ENCODE measurements around the gene PEMT. TPM values are rescaled to one million over a fixed set of nuclear protein-coding genes. Genes with fewer than 3 reads are reported as not detected.

Gene PEMT
- total and polyA plus RNA-seq, 2 of the 4 experiments (the other 2 are of a cell fraction), result 23.3 to 49.5 TPM

DNA sequence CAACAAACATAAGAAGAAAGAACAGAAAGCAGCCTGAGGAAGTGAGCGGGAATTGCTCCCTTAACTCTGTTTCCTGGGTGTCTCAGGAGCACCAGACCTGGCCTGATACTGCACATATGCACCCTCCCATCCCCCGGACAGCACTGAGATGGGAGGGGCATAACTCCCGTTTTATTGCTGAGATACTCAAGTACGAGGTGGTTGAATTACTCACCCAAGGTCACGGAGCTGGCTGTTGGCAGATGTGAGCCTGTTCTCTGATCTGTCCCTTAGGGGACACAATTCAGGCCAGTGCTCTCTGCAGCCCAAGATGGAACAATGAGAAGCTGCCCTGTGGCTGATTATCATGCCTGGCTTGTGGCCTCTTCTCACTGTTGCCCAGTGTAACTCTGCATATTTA lies 123.8 kb downstream of the PEMT start:
- ATAC-seq (ENCODE audit: low read depth), result no peak

More for the DNA sequence above, 123.8 kb downstream of the PEMT start:
- H3K4ac ChIP-seq (ENCODE audit: low read depth, low read length), result no peak overlapping the region
- H3K79me1 ChIP-seq (ENCODE audit: low read depth in 1 of 2, low read length in 2 of 2), result no peaks in the 10 kb centered on the region
- peaks cover 52% of the 10 kb centered on the region for H3K27me3 ChIP-seq (ENCODE audit: control insufficient read depth, insufficient read depth, low read length)
- no peak overlapping the region for H4K91ac ChIP-seq (ENCODE audit: insufficient read depth, low read depth, low read length)
- no peak overlapping the region for H2BK20ac ChIP-seq (ENCODE audit: low read depth, low read length)
- H4K5ac ChIP-seq (ENCODE audit: low read depth, low read length), result no peak overlapping the region
- POLR2A ChIA-PET (ENCODE audit: unreplicated experiment), result no interaction called here
- H2AK5ac ChIP-seq (ENCODE audit: low read depth, low read length), result no peak overlapping the region
- H2BK15ac ChIP-seq (ENCODE audit: low read depth, low read length), result no peak overlapping the region
- no peak overlapping the region for H2BK5ac ChIP-seq (ENCODE audit: low read depth, low read length, poor library complexity, severe bottlenecking)
- H4K8ac ChIP-seq (ENCODE audit: low read depth in 2 of 2, low read length in 2 of 2), result no peak overlapping the region
- intact Hi-C loops (cut with micrococcal nuclease) (no loop called here), in situ Hi-C loops (cut with MboI; ENCODE audit: low sequenced_read_pairs) (no loop called here), dilution Hi-C loops (cut with HindIII; ENCODE audit: low sequenced_read_pairs, unreplicated experiment) (no loop called here)
- TF ChIP-seq MAZ (IDR thresholded peaks at IDR 0.05; ENCODE audit: borderline replicate concordance, low read depth, low read length) (no peak), CEBPB (IDR thresholded peaks at IDR 0.05; ENCODE audit: low read depth, low read length) (no peak), RAD21 (IDR thresholded peaks at IDR 0.05; ENCODE audit: low read length) (no peak), NFE2L2 (IDR thresholded peaks at IDR 0.05; ENCODE audit: low read depth, low read length) (no peak), RCOR1 (IDR thresholded peaks at IDR 0.05; ENCODE audit: insufficient replicate concordance, low read length) (no peak), SMC3 (IDR thresholded peaks at IDR 0.05; ENCODE audit: low read depth, low read length) (no peak)
- TF ChIP-seq, protein P1, sequence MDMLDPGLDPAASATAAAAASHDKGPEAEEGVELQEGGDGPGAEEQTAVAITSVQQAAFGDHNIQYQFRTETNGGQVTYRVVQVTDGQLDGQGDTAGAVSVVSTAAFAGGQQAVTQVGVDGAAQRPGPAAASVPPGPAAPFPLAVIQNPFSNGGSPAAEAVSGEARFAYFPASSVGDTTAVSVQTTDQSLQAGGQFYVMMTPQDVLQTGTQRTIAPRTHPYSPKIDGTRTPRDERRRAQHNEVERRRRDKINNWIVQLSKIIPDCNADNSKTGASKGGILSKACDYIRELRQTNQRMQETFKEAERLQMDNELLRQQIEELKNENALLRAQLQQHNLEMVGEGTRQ (IDR thresholded peaks at IDR 0.05; ENCODE audit: low read depth, low read length), result no peak
- TF ChIP-seq, protein P2, sequence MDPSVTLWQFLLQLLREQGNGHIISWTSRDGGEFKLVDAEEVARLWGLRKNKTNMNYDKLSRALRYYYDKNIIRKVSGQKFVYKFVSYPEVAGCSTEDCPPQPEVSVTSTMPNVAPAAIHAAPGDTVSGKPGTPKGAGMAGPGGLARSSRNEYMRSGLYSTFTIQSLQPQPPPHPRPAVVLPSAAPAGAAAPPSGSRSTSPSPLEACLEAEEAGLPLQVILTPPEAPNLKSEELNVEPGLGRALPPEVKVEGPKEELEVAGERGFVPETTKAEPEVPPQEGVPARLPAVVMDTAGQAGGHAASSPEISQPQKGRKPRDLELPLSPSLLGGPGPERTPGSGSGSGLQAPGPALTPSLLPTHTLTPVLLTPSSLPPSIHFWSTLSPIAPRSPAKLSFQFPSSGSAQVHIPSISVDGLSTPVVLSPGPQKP (IDR thresholded peaks at IDR 0.05; ENCODE audit: borderline replicate concordance, low read depth, low read length), result no peak
- H4K20me1 ChIP-seq (ENCODE audit: insufficient read depth, low read length), result no peaks in the 10 kb centered on the region
- H3K27ac ChIP-seq (ENCODE audit: insufficient read depth, low read length), result no peak overlapping the region
- no peak overlapping the region for H3K4me3 ChIP-seq (ENCODE audit: insufficient read depth, low read depth, low read length)
- no peaks in the 10 kb centered on the region for H3K36me3 ChIP-seq (ENCODE audit: control insufficient read depth, insufficient read depth, low read length)
- DNase-seq, result peak; percentile 8
- no peak overlapping the region for H3K56ac ChIP-seq (ENCODE audit: extremely low read depth, insufficient read depth, low read length)
- no peak overlapping the region for H3K23ac ChIP-seq (ENCODE audit: low read depth, low read length)
- H3K9me1 ChIP-seq (ENCODE audit: insufficient read depth, low read length), result no peaks in the 10 kb centered on the region
- H3K9ac ChIP-seq (ENCODE audit: low read depth, low read length), result no peak overlapping the region
- H3K9me3 ChIP-seq (ENCODE audit: control insufficient read depth, insufficient read depth, low read length), result no peaks in the 10 kb centered on the region
- no peak overlapping the region for H3K18ac ChIP-seq (ENCODE audit: low read depth, low read length)
- H3K4me1 ChIP-seq (ENCODE audit: control insufficient read depth, insufficient read depth, low read length), result peaks cover 3% of the 10 kb centered on the region; the same call in 1 of the 2 replicates
- H3K14ac ChIP-seq (replicated peaks; ENCODE audit: low read depth, low read length), result no peak overlapping the region
- no TSS peak for BruUV-seq (replicated peaks)
- H2BK120ac ChIP-seq (ENCODE audit: low read depth, low read length), result no peak overlapping the region
- no peak overlapping the region for H3K4me2 ChIP-seq (ENCODE audit: low read depth, low read length)
- H2AK9ac ChIP-seq (replicated peaks; ENCODE audit: low read depth, low read length, poor library complexity), result no peak overlapping the region
- CTCF ChIA-PET, result no interaction called here
- 67% methylated on average over 1 of the region's 5 CpGs; no CpG with 5 or more reads in 1 of the 2 experiments for WGBS, 2 experiments (ENCODE audit: extremely low coverage in 2 of 2, insufficient read length in 1 of 2)
- no peak overlapping the region for H2AFZ ChIP-seq (replicated peaks; ENCODE audit: low read length, poor library complexity)

Measured in IMR-90 (cell line).